Smooth muscle cell (in vitro differentiated cells): Measurements from ENCODE around the gene VPS13D. TPM values are rescaled to one million over a fixed set of nuclear protein-coding genes. Genes with fewer than 3 reads are reported as not detected.

Experiments
- DNase-seq: peaks from one replicate; lab custom pipeline; 2025; ENCODE audit not compliant: unreplicated experiment; lab: John Stamatoyannopoulos, UW
- H2AFZ ChIP-seq: fragments of 200-600 bp; sonication (generic); 2 replicates; pipeline ENCODE4 v1.6.0; 2016; ENCODE audit warnings: antibody characterized with exemption, low read depth, mild to moderate bottlenecking
- H3F3A ChIP-seq: fragments of 200-600 bp; sonication (generic); 2 replicates; pipeline ENCODE4 v1.6.0; 2017; ENCODE audit warnings: antibody characterized with exemption, low read depth
- H3K27ac ChIP-seq: fragments of 200-600 bp; sonication (generic); 2 replicates; pipeline ENCODE4 v1.5.1; 2016; ENCODE audit warnings: low read depth, mild to moderate bottlenecking
- H3K27me3 ChIP-seq: fragments of 200-600 bp; sonication (generic); 2 replicates; pipeline ENCODE4 v1.6.1; 2016; ENCODE audit warnings: low read depth, mild to moderate bottlenecking
- H3K36me3 ChIP-seq: fragments of 200-600 bp; sonication (generic); 2 replicates; pipeline ENCODE4 v1.5.1; 2016; ENCODE audit warnings: low read depth
- H3K4me1 ChIP-seq: fragments of 200-600 bp; sonication (generic); 2 replicates; pipeline ENCODE4 v1.5.1; 2016; ENCODE audit warnings: low read depth
- H3K4me2 ChIP-seq: fragments of 200-600 bp; sonication (generic); 2 replicates; pipeline ENCODE4 v1.6.0; 2016; ENCODE audit warnings: mild to moderate bottlenecking
- H3K4me3 ChIP-seq: fragments of 200-600 bp; sonication (generic); 2 replicates; pipeline ENCODE4 v1.5.1; 2016; ENCODE audit warnings: mild to moderate bottlenecking
- H3K79me2 ChIP-seq: fragments of 200-600 bp; sonication (generic); 2 replicates; pipeline ENCODE4 v1.6.0; 2016; ENCODE audit warnings: low read depth, mild to moderate bottlenecking
- H3K9ac ChIP-seq: fragments of 200-600 bp; sonication (generic); 2 replicates; pipeline ENCODE4 v1.6.0; 2016; ENCODE audit warnings: low read depth
- H3K9me3 ChIP-seq: fragments of 200-600 bp; sonication (generic); replicated peaks from 2 replicates; pipeline ENCODE4 v1.5.1; 2016; ENCODE audit warnings: low read depth
- H4K20me1 ChIP-seq: fragments of 200-600 bp; sonication (generic); 2 replicates; pipeline ENCODE4 v1.6.0; 2016; ENCODE audit warnings: low read depth
- WGBS: methylation state at CpG from one replicate; pipeline ENCODE4 v1.1.7; 2016; ENCODE audit warnings: low lambda C conversion rate; 5-methylcytosine and 5-hydroxymethylcytosine counted together
- polyA plus RNA-seq: library from polyadenylated mRNA; unstranded; fragments of >200 nt; fragmentation: Nextera tagmentation; extraction: Ambion mirVana; gene quantifications from 2 replicates; pipeline ENCODE4 v1.2.1, GENCODE V29; 2016
- total RNA-seq: library from RNA; depleted of rRNA; stranded (reverse); fragments of >200 nt; gene quantifications from 2 replicates; pipeline ENCODE4 v1.2.3, GENCODE V29; 2014
- TF ChIP-seq, protein P1 (sequence below): fragments of 200-600 bp; sonication (generic); IDR thresholded peaks from 2 replicates; pipeline ENCODE4 v1.5.1; 2017; ENCODE audit warnings: borderline replicate concordance, mild to moderate bottlenecking, antibody characterized with exemption; ENCODE audit not compliant: insufficient read depth, poor library complexity, severe bottlenecking

VPS13D gene, protein sequence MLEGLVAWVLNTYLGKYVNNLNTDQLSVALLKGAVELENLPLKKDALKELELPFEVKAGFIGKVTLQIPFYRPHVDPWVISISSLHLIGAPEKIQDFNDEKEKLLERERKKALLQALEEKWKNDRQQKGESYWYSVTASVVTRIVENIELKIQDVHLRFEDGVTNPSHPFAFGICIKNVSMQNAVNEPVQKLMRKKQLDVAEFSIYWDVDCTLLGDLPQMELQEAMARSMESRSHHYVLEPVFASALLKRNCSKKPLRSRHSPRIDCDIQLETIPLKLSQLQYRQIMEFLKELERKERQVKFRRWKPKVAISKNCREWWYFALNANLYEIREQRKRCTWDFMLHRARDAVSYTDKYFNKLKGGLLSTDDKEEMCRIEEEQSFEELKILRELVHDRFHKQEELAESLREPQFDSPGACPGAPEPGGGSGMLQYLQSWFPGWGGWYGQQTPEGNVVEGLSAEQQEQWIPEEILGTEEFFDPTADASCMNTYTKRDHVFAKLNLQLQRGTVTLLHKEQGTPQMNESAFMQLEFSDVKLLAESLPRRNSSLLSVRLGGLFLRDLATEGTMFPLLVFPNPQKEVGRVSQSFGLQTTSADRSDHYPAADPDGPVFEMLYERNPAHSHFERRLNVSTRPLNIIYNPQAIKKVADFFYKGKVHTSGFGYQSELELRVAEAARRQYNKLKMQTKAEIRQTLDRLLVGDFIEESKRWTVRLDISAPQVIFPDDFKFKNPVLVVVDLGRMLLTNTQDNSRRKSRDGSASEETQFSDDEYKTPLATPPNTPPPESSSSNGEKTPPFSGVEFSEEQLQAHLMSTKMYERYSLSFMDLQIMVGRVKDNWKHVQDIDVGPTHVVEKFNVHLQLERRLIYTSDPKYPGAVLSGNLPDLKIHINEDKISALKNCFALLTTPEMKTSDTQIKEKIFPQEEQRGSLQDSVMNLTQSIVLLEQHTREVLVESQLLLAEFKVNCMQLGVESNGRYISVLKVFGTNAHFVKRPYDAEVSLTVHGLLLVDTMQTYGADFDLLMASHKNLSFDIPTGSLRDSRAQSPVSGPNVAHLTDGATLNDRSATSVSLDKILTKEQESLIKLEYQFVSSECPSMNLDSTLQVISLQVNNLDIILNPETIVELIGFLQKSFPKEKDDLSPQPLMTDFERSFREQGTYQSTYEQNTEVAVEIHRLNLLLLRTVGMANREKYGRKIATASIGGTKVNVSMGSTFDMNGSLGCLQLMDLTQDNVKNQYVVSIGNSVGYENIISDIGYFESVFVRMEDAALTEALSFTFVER (N-terminal part only)
- total RNA-seq, result 20.0 and 23.2 TPM in 2 replicates
- polyA plus RNA-seq, result 3.5 and 7.5 TPM in 2 replicates

DNA sequence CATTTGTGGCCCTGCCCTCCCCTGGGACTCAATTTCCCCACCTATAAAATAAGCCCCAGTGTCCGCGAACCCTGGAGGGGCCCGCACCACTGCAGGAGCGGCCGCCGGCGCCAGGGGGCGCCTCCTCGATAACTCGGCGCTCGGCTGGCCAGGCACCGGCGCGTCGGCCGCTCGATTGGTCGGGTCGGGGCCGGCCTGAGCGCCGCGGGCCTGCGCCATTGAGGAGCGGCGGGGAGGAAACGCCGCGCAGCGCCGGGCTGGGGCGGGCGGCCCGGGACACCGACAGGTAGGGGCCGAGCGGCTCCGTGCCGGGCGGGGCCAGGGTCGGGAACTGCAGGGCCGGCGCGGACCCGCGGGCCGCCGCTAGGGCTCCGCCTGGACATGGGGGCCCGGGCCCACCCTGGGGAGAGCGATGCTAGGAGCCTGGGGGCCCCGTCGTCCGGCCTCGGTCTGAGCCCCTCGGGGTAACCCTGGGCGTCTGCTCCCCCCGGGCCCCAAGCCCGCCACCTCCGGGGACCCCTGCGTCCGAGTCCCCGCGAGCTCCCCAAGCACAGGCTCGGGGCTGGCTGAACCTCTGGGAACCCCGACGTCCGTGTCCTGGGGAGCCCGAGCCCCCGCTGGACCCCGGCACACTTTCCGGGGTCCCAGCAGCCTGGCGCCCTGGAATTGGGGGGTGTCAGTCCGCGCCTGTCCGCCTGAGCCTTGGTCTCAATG is at the start of gene VPS13D:
Gene VPS13D (plus strand): TSS at position 196 of the 714 bp plus-strand sequence. CDS start 4,237 bp downstream, outside the sequence.
- H3K4me1 ChIP-seq, result peaks cover 5% of the 10 kb centered on the region
- H3K9ac ChIP-seq, result peak within 1 kb of the TSS; percentile 94
- peak within 1 kb of the TSS; percentile 99 for H3K4me3 ChIP-seq
- no peaks in the 10 kb centered on the region for H3F3A ChIP-seq
- TF ChIP-seq, protein P1, sequence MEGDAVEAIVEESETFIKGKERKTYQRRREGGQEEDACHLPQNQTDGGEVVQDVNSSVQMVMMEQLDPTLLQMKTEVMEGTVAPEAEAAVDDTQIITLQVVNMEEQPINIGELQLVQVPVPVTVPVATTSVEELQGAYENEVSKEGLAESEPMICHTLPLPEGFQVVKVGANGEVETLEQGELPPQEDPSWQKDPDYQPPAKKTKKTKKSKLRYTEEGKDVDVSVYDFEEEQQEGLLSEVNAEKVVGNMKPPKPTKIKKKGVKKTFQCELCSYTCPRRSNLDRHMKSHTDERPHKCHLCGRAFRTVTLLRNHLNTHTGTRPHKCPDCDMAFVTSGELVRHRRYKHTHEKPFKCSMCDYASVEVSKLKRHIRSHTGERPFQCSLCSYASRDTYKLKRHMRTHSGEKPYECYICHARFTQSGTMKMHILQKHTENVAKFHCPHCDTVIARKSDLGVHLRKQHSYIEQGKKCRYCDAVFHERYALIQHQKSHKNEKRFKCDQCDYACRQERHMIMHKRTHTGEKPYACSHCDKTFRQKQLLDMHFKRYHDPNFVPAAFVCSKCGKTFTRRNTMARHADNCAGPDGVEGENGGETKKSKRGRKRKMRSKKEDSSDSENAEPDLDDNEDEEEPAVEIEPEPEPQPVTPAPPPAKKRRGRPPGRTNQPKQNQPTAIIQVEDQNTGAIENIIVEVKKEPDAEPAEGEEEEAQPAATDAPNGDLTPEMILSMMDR, result peak; percentile 97
- H3K27ac ChIP-seq, result peak within 1 kb of the TSS; percentile 57
- H2AFZ ChIP-seq, result peak within 1 kb of the TSS; percentile 94
- peaks cover 33% of the 10 kb centered on the region for H3K79me2 ChIP-seq
- peak within 1 kb of the TSS; percentile 99 for H3K4me2 ChIP-seq
- no peaks in the 10 kb centered on the region for H3K36me3 ChIP-seq
- 1% methylated on average over 33 of the region's 77 CpGs for whole genome bisulfite sequencing
- peak; percentile 39 for DNase-seq
- H3K9me3 ChIP-seq, result no peaks in the 10 kb centered on the region
- H4K20me1 ChIP-seq, result peaks cover 37% of the 10 kb centered on the region
- no peaks in the 10 kb centered on the region for H3K27me3 ChIP-seq

DNA sequence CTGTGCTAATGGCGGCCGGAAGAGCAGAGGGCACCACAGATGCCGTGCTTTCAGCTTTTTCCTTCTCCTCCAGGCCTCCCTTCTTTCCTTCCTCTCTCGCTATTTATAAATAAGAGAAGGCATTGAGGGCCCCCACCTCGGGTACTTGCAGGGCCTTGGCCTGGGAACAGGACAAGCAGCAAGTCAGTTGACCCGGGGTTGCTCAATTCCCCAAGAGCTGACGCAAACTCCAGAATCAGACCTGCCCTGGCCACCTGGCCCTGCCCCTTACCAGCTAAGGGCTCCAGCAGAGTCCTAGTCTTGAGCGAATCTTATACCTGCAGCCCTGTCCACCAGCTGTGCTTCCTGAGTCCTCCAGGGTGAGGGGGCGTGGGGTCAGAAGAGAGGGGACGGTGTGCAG is 49.5 kb upstream of the VPS13D start:
- Histone ChIP-seq H3K9me3 (no peaks in the 10 kb centered on the region), H3K79me2 (no peaks in the 10 kb centered on the region), H3K4me1 (peaks cover 25% of the 10 kb centered on the region), H3K9ac (no peak overlapping the region), H3F3A (peaks cover 14% of the 10 kb centered on the region), H2AFZ (no peak overlapping the region), H3K4me3 (no peak overlapping the region), H3K36me3 (no peaks in the 10 kb centered on the region), H3K4me2 (no peak overlapping the region), H4K20me1 (no peaks in the 10 kb centered on the region), H3K27me3 (no peaks in the 10 kb centered on the region), H3K27ac (peak overlapping the region; percentile 98)
- DNase-seq, result no peak
- WGBS, result 89% methylated on average over 10 of the region's 10 CpGs
- TF ChIP-seq, protein P1, result no peak

DNA sequence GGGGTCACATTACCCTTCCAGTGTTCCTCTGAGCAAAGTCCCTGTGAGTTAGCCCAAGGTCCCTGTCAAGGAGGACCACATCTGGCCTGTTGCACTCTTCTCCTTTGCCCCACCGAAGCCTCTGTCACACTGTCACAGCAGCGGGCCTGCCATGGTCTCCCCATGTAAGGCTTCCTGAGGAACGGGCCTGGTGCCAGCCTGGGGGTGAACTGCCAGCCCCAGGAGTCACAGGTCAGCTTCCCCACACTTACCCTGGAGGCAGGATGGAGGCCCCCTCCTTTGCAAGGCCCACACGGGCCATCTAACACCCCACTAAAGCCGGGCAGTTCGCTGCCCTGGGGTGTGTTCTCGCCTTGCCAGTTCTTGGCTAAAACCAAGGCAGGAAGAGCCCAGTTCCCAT is 48.9 kb upstream of the VPS13D start:
- Histone ChIP-seq H3K4me3 (no peak overlapping the region), H3K27me3 (no peaks in the 10 kb centered on the region), H3K9ac (no peak overlapping the region), H3K27ac (peak overlapping the region; percentile 98), H3K9me3 (no peaks in the 10 kb centered on the region), H3K36me3 (no peaks in the 10 kb centered on the region), H3K4me2 (no peak overlapping the region), H3K79me2 (no peaks in the 10 kb centered on the region), H3F3A (peaks cover 13% of the 10 kb centered on the region), H3K4me1 (peaks cover 22% of the 10 kb centered on the region), H4K20me1 (no peaks in the 10 kb centered on the region), H2AFZ (no peak overlapping the region)
- 95% methylated on average over 7 of the region's 7 CpGs for WGBS
- TF ChIP-seq, protein P1, result no peak
- DNase-seq, result no peak
